ENCODE data around the gene PTPRK. TPM values are rescaled to one million over a fixed set of nuclear protein-coding genes. Genes with fewer than 3 reads are reported as not detected.

The PTPRK gene
- total RNA-seq, 4 donors from 2014 or later, result 10.3 to 36.0 (median 20.5) TPM

DNA sequence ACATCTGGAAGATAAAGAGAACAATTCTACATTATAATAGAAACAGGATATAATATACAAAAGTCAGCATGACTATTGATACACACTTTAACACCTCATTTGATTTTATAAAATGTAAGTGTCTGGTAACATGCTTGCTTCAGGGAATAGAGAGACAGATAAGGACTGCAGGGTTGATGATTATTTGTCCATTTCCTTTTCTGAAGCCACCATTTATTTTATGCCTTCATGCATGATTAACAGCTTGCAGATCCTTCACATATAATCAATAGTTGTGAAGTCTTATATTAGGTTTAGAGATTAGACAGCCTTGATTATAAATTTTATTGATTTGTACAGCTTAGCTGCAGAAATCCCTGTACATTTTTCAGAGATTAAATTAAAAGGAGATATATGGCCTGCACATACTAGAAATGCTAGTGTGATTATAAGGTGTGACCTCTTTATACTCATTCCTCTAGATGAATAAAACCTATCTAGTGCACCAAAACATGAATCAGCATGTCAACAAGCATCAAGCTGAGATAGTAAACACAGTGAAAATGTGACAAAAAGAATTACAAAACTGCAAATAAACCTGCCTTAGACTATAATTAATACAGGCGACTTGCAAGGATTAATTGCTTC is 420.7 kb downstream of the PTPRK start:
- DNase-seq, result no peak
- intact Hi-C loops (cut with DNase I), result no loop called here
- H3K4me1 ChIP-seq, result peaks cover 0 to 10% (median 0%) of the 10 kb centered on the region in 3 donors
- H3K27me3 ChIP-seq, result no peaks in the 10 kb centered on the region
- WGBS, 2 donors, result 53 to 64% methylated on average over 1 of the region's 1 CpG
- no peak for TF ChIP-seq POLR2A (IDR thresholded peaks at IDR 0.05)
- TF ChIP-seq, protein P1, sequence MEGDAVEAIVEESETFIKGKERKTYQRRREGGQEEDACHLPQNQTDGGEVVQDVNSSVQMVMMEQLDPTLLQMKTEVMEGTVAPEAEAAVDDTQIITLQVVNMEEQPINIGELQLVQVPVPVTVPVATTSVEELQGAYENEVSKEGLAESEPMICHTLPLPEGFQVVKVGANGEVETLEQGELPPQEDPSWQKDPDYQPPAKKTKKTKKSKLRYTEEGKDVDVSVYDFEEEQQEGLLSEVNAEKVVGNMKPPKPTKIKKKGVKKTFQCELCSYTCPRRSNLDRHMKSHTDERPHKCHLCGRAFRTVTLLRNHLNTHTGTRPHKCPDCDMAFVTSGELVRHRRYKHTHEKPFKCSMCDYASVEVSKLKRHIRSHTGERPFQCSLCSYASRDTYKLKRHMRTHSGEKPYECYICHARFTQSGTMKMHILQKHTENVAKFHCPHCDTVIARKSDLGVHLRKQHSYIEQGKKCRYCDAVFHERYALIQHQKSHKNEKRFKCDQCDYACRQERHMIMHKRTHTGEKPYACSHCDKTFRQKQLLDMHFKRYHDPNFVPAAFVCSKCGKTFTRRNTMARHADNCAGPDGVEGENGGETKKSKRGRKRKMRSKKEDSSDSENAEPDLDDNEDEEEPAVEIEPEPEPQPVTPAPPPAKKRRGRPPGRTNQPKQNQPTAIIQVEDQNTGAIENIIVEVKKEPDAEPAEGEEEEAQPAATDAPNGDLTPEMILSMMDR (IDR thresholded peaks at IDR 0.05), result no peak
- H3K9me3 ChIP-seq, result no peaks in the 10 kb centered on the region
- no peaks in the 10 kb centered on the region for H3K36me3 ChIP-seq
- H3K27ac ChIP-seq, result no peak overlapping the region
- no peak overlapping the region for H3K4me3 ChIP-seq

DNA sequence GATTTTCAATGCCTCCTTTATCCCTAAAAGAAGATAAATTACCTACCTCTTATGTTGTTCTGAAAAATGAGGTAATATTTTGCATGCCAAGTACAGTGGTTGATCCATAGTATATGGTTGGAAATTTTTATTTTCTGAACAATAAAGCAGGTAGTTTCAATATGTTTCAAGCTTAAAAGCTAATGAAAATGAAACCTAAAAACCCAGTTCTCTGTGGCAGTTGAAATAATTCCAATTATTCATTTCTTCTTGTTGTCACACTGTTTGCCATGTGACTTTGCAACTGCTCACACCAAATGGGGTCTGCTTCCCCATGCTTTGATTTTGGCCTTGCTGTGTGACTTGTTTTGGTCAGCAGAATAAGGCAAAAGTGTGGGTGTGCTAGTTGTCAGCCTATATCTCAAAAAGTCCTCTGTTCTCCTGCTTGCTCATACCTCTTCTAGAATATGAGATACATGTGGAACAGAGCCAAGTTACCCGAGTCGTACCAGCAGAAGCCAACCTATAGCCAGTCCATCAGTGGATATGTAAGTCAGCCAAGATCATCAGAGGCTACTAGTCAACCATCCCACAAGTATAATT is 422.3 kb downstream of the PTPRK start:
- Histone ChIP-seq H3K27me3 (no peaks in the 10 kb centered on the region), H3K36me3 (no peaks in the 10 kb centered on the region), H3K4me3 (no peak overlapping the region), H3K9me3 (no peaks in the 10 kb centered on the region), H3K4me1 (peaks cover 0 to 10% (median 0%) of the 10 kb centered on the region in 3 donors), H3K27ac (no peak overlapping the region)
- no peak for DNase-seq
- intact Hi-C loops (cut with DNase I), result no loop called here
- 44 to 68% methylated on average over 2 of the region's 2 CpGs for WGBS, 2 donors
- no peak for TF ChIP-seq POLR2A (IDR thresholded peaks at IDR 0.05)
- TF ChIP-seq, protein P1 (IDR thresholded peaks at IDR 0.05), result no peak

DNA sequence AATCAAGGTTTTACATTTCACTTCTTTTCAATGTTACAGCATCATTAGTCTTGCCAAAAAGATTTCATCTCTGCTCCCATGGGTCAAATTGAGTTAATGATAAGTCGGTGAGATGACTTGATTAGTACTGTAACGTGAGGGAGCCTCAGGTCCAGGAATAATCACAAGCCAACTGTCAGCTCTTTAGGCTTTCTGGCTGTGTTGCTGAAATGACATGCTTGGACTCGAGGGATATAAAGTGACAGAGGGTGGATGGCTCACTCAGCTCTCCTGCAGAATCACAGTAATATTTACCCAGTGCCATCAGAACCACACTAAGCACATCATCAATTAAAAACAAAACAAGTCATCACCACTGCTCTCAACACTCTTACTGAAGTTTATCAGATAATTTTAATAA is 423.4 kb downstream of the PTPRK start:
- intact Hi-C loops (cut with DNase I), result no loop called here
- Histone ChIP-seq H3K36me3 (no peaks in the 10 kb centered on the region), H3K9me3 (no peaks in the 10 kb centered on the region), H3K4me3 (no peak overlapping the region), H3K27me3 (no peaks in the 10 kb centered on the region), H3K27ac (no peak overlapping the region), H3K4me1 (peaks cover 0 to 10% (median 0%) of the 10 kb centered on the region in 3 donors)
- WGBS, 2 donors, result 38 to 57% methylated on average over 3 of the region's 3 CpGs
- TF ChIP-seq POLR2A (IDR thresholded peaks at IDR 0.05), result no peak
- TF ChIP-seq, protein P1 (IDR thresholded peaks at IDR 0.05), result no peak
- DNase-seq, result no peak

DNA sequence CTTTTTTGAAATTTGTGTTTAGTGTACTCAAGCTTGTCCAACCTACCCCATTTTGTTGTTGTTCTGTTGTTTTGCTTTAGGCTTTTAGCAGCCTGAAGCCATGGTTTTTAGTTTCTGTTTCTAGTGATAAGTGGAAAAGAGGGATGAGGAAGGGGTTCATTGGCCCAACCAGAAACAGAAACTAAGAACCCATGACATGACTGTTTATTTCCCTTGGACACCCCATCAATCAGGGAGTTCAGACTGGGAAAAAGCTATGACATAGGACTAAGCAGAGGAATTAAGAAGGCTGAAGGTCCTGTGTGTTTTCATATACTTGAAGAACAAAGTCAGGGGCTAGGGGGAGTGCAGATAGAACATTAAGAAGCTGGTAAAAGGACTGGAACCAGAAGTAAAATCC is 425.0 kb downstream of the PTPRK start:
- TF ChIP-seq POLR2A (IDR thresholded peaks at IDR 0.05), result no peak
- TF ChIP-seq, protein P1 (IDR thresholded peaks at IDR 0.05), result no peak
- Histone ChIP-seq H3K27ac (no peak overlapping the region), H3K4me3 (no peak overlapping the region), H3K9me3 (no peaks in the 10 kb centered on the region), H3K4me1 (peaks cover 0 to 10% (median 0%) of the 10 kb centered on the region in 3 donors), H3K27me3 (no peaks in the 10 kb centered on the region), H3K36me3 (no peaks in the 10 kb centered on the region)
- DNase-seq, result no peak
- intact Hi-C loops (cut with DNase I), result no loop called here

DNA sequence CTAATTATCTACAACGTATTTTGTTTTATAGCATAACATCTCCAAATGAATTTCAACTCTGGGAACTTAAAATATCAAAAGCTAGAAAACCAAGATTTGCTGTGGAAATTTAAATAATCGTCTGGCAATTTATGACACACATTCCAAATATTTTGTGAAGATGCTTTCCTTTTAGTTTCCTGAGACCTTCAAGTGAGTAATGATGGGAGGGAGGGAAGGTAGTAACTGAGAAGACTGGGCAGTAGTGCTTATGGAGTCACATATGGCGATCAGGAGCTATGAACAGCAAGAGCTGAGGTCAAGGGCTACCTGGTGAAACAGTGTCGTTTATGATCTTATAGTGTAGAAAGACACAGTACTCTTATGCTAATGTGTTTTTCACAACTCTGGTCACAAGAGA is 441.4 kb downstream of the PTPRK start:
- intact Hi-C loops (cut with DNase I), result no loop called here
- WGBS, 2 donors, result 85 to 86% methylated on average over 4 of the region's 4 CpGs
- no peaks in the 10 kb centered on the region for H3K27me3 ChIP-seq

More for the DNA sequence above, 441.4 kb downstream of the PTPRK start:
- Histone ChIP-seq H3K36me3 (peaks cover 0 to 21% (median 0%) of the 10 kb centered on the region in 3 donors), H3K27ac (no peak overlapping the region), H3K9me3 (no peaks in the 10 kb centered on the region), H3K4me3 (no peak overlapping the region), H3K4me1 (no peaks in the 10 kb centered on the region)
- TF ChIP-seq, protein P1 (IDR thresholded peaks at IDR 0.05), result no peak
- no peak for TF ChIP-seq POLR2A (IDR thresholded peaks at IDR 0.05)
- no peak for DNase-seq
